Neural cell (in vitro differentiated cells): Measurements from ENCODE around the gene MBD5. TPM values are rescaled to one million over a fixed set of nuclear protein-coding genes. Genes with fewer than 3 reads are reported as not detected.

ENCODE experiments used
- H2AFZ ChIP-seq: fragments of 200-600, 300-800 bp; sonication (generic), shearing (Covaris generic); 2 replicates; pipeline ENCODE4 v1.6.0; 2014; ENCODE audit warnings: low read depth, mild to moderate bottlenecking, antibody characterized with exemption, low read length, moderate library complexity
- H3F3A ChIP-seq: fragments of 200-600 bp; shearing (Covaris generic); 2 replicates; pipeline ENCODE4 v1.6.1; 2016; ENCODE audit warnings: mild to moderate bottlenecking, moderate library complexity, mixed read lengths, antibody characterized with exemption, low read length; ENCODE audit not compliant: insufficient read depth, poor library complexity, severe bottlenecking
- H3K27ac ChIP-seq: fragments of 200-600, 300-800 bp; sonication (generic), shearing (Covaris generic); 2 replicates; pipeline ENCODE4 v1.5.1; 2014; ENCODE audit warnings: mild to moderate bottlenecking, low read length, moderate library complexity
- H3K27me3 ChIP-seq: fragments of 300-800, 200-600 bp; sonication (generic), shearing (Covaris generic); 2 replicates; pipeline ENCODE4 v1.6.0; 2014; ENCODE audit warnings: mild to moderate bottlenecking, low read depth, low read length, moderate library complexity; ENCODE audit not compliant: insufficient read depth
- H3K36me3 ChIP-seq: fragments of 300-800, 200-600 bp; sonication (generic), shearing (Covaris generic); 2 replicates; pipeline ENCODE4 v1.5.1; 2014; ENCODE audit warnings: mild to moderate bottlenecking, antibody characterized with exemption, low read length, moderate library complexity; ENCODE audit not compliant: insufficient read depth
- H3K4me2 ChIP-seq: fragments of 300-800, 200-600 bp; sonication (generic), shearing (Covaris generic); 2 replicates; pipeline ENCODE4 v1.6.0; 2014; ENCODE audit warnings: mild to moderate bottlenecking, low read length
- H3K4me3 ChIP-seq: fragments of 300-800, 200-600 bp; sonication (generic), shearing (Covaris generic); 2 replicates; pipeline ENCODE4 v1.5.1; 2014; ENCODE audit warnings: mild to moderate bottlenecking, low read length, moderate library complexity
- H3K79me2 ChIP-seq: fragments of 200-600 bp; shearing (Covaris generic); replicated peaks from 2 replicates; pipeline ENCODE4 v1.6.0; 2014; ENCODE audit warnings: mild to moderate bottlenecking, low read length, moderate library complexity; ENCODE audit not compliant: insufficient read depth
- H3K9ac ChIP-seq: fragments of 300-800, 200-600 bp; sonication (generic), shearing (Covaris generic); 2 replicates; pipeline ENCODE4 v1.6.1; 2016; ENCODE audit warnings: mild to moderate bottlenecking, low read length, mixed read lengths
- H3K9me2 ChIP-seq: fragments of 200-600 bp; shearing (Covaris generic); 2 replicates; pipeline ENCODE4 v1.6.1; 2016; ENCODE audit warnings: mild to moderate bottlenecking, low read length, mixed read lengths; ENCODE audit not compliant: insufficient read depth
- H3K9me3 ChIP-seq: fragments of 200-600, 300-800 bp; sonication (generic), shearing (Covaris generic); 2 replicates; pipeline ENCODE4 v1.6.1; 2016; ENCODE audit warnings: mild to moderate bottlenecking, mixed run types, low read length, moderate library complexity, mixed read lengths
- H4K20me1 ChIP-seq: fragments of 200-600 bp; shearing (Covaris generic); 2 replicates; pipeline ENCODE4 v1.6.1; 2016; ENCODE audit warnings: mild to moderate bottlenecking, mixed run types; ENCODE audit not compliant: insufficient read depth
- CTCF ChIP-seq: fragments of 450-650 bp; IDR thresholded peaks from 2 replicates; pipeline ENCODE4 v1.5.1; 2014; ENCODE audit warnings: antibody characterized with exemption, mild to moderate bottlenecking, moderate library complexity; ENCODE audit not compliant: poor library complexity, severe bottlenecking
- EP300 ChIP-seq: fragments of 450-650 bp; conservative IDR thresholded peaks from 2 replicates; pipeline ENCODE4 v1.6.1; 2014; ENCODE audit warnings: antibody characterized with exemption, mild to moderate bottlenecking, moderate library complexity; ENCODE audit not compliant: poor library complexity, severe bottlenecking
- EZH2 ChIP-seq: fragments of 200-600, 300-800 bp; shearing (Covaris generic), sonication (generic); IDR thresholded peaks from 2 replicates; pipeline ENCODE4 v1.6.1; 2014; ENCODE audit warnings: antibody characterized with exemption, low read length, borderline replicate concordance, mild to moderate bottlenecking; ENCODE audit not compliant: insufficient read depth, poor library complexity, severe bottlenecking
- MXI1 ChIP-seq: fragments of 450-650 bp; conservative IDR thresholded peaks from 2 replicates; pipeline ENCODE4 v1.6.1; 2014; ENCODE audit warnings: antibody characterized with exemption, mild to moderate bottlenecking; ENCODE audit not compliant: poor library complexity, severe bottlenecking
- POLR2AphosphoS5 ChIP-seq: IDR thresholded peaks from 2 replicates; pipeline ENCODE4 v1.6.1; 2012
- RAD21 ChIP-seq: fragments of 450-650 bp; conservative IDR thresholded peaks from 2 replicates; pipeline ENCODE4 v1.6.1; 2014; ENCODE audit warnings: antibody characterized with exemption, mild to moderate bottlenecking, moderate library complexity
- REST ChIP-seq: IDR thresholded peaks from 2 replicates; pipeline ENCODE4 v1.6.1; 2012; ENCODE audit warnings: borderline replicate concordance
- SMC3 ChIP-seq: fragments of 450-650 bp; conservative IDR thresholded peaks from 2 replicates; pipeline ENCODE4 v1.6.1; 2014; ENCODE audit warnings: antibody characterized with exemption, mild to moderate bottlenecking, moderate library complexity; ENCODE audit not compliant: poor library complexity
- TAF1 ChIP-seq: IDR thresholded peaks from 2 replicates; pipeline ENCODE4 v1.6.1; 2012; ENCODE audit warnings: low read depth
- polyA plus RNA-seq: library from polyadenylated mRNA; depleted of rRNA; stranded (reverse); fragments of >200 nt; gene quantifications from 2 replicates; pipeline ENCODE4 v1.2.3, GENCODE V29; 2014

MBD5 gene
- polyA plus RNA-seq, 1 donor from 2014 or later, result 9.7 TPM

- H3F3A ChIP-seq, result no peaks in the 10 kb centered on the region
- no peaks in the 10 kb centered on the region for H3K9me2 ChIP-seq
- H3K79me2 ChIP-seq, result peaks cover 61% of the 10 kb centered on the region
- no peaks in the 10 kb centered on the region for H3K36me3 ChIP-seq
- H3K4me2 ChIP-seq, result no peak overlapping the region
- no peaks in the 10 kb centered on the region for H4K20me1 ChIP-seq
- no peaks in the 10 kb centered on the region for H3K27me3 ChIP-seq
- H3K4me3 ChIP-seq, result no peak overlapping the region
- H3K27ac ChIP-seq, result no peak overlapping the region
- TF ChIP-seq TAF1 (no peak), RAD21 (no peak), CTCF (no peak)
- no peaks in the 10 kb centered on the region for H3K9me3 ChIP-seq
- H3K9ac ChIP-seq, result no peak overlapping the region
- H2AFZ ChIP-seq, result no peak overlapping the region
These were observed 6.9 kb downstream of the MBD5 start for GRCh38 chr2:148027822-148028221.

- TF ChIP-seq EP300 (no peak), MXI1 (no peak), CTCF (no peak), POLR2AphosphoS5 (no peak), TAF1 (no peak), RAD21 (no peak), EZH2 (no peak), REST (no peak), SMC3 (no peak)
- Histone ChIP-seq H3K9me2 (no peaks in the 10 kb centered on the region), H3K27ac (no peak overlapping the region), H2AFZ (no peak overlapping the region), H3K79me2 (peaks cover 59% of the 10 kb centered on the region), H3K27me3 (no peaks in the 10 kb centered on the region), H4K20me1 (no peaks in the 10 kb centered on the region), H3K4me2 (no peak overlapping the region), H3F3A (no peaks in the 10 kb centered on the region), H3K9me3 (no peaks in the 10 kb centered on the region), H3K9ac (no peak overlapping the region), H3K36me3 (no peaks in the 10 kb centered on the region), H3K4me3 (no peak overlapping the region)
These were observed 7.9 kb downstream of the MBD5 start for GRCh38 chr2:148028781-148029180.
